Immature natural killer cell (primary cell): Measurements from ENCODE around the gene ATP6V0E1. TPM values are rescaled to one million over a fixed set of nuclear protein-coding genes. Genes with fewer than 3 reads are reported as not detected.

Experiments used
- DNase-seq, 3 donors: peaks; one replicate each; pipeline ENCODE4 v3.0.0; 2022; ENCODE audit warnings: mixed read lengths in 1 of 3
- H3K27ac Mint-ChIP-seq, 6 donors: one replicate each; pipeline ENCODE4 v1.8.0; 2020; ENCODE audit warnings: mixed read lengths in 6 of 6, mild to moderate bottlenecking in 5 of 6, inconsistent platforms in 4 of 6, moderate library complexity in 3 of 6
- H3K27me3 Mint-ChIP-seq, 3 donors: one replicate each; pipeline ENCODE4 v1.8.0; 2020 to 2021; ENCODE audit warnings: low read depth in 3 of 3, mild to moderate bottlenecking in 3 of 3, mixed read lengths in 3 of 3, moderate library complexity in 3 of 3, inconsistent platforms in 1 of 3
- H3K36me3 Mint-ChIP-seq, 3 donors: one replicate each; pipeline ENCODE4 v1.8.0; 2020; ENCODE audit warnings: mixed read lengths in 3 of 3, inconsistent platforms in 2 of 3, mild to moderate bottlenecking in 2 of 3
- H3K4me1 Mint-ChIP-seq, 2 donors: one replicate each; pipeline ENCODE4 v1.8.0; 2020; ENCODE audit warnings: inconsistent platforms in 2 of 2, mild to moderate bottlenecking in 2 of 2, mixed read lengths in 2 of 2, moderate library complexity in 1 of 2
- H3K4me3 Mint-ChIP-seq, 5 donors: one replicate each; pipeline ENCODE4 v1.8.0; 2020; ENCODE audit warnings: mild to moderate bottlenecking in 5 of 5, mixed read lengths in 5 of 5, inconsistent platforms in 3 of 5, moderate library complexity in 3 of 5
- H3K9me3 Mint-ChIP-seq, 6 donors: one replicate each; pipeline ENCODE4 v1.8.0; 2020; ENCODE audit warnings: mild to moderate bottlenecking in 6 of 6, mixed read lengths in 6 of 6, inconsistent platforms in 4 of 6, moderate library complexity in 3 of 6
- polyA plus RNA-seq, 3 donors: library from polyadenylated mRNA; unstranded; fragments of 300-500 nt; fragmentation: Illumina TruSeq; gene quantifications; one replicate each; pipeline ENCODE4 v1.2.3, GENCODE V29; 2021

ATP6V0E1 gene
- polyA plus RNA-seq, result 100 to 1,000 TPM; 474 to 487 (median 485) TPM

- Mint-ChIP-seq H3K4me1 (peaks cover 33 to 47% of the 10 kb centered on the region in 2 donors), H3K36me3 (no peaks in the 10 kb centered on the region), H3K27ac (peak within 1 kb of the TSS; percentile 91 to 99 (median 98)), H3K9me3 (no peaks in the 10 kb centered on the region), H3K4me3 (peak within 1 kb of the TSS; percentile 98 to 99 (median 99)), H3K27me3 (peaks cover 2 to 6% (median 2%) of the 10 kb centered on the region in 3 donors)
- peak; percentile 94 for DNase-seq
These were observed at the start of gene ATP6V0E1 for GRCh38 chr5:172983542-172984243. Gene ATP6V0E1, plus strand, starts transcription at chr5:172983771. Its CDS starts 90 bp downstream, at chr5:172983861.

GRCh38 chr5:172935096-172935495 lies 48.5 kb upstream of the ATP6V0E1 start:
- Mint-ChIP-seq H3K4me3 (no peak overlapping the region), H3K27ac (no peak overlapping the region), H3K4me1 (peaks cover 7 to 9% of the 10 kb centered on the region in 2 donors), H3K27me3 (peaks cover 3 to 9% (median 4%) of the 10 kb centered on the region in 3 donors), H3K9me3 (no peaks in the 10 kb centered on the region), H3K36me3 (peaks cover 5 to 33% (median 20%) of the 10 kb centered on the region in 3 donors)
- DNase-seq, result no peak

- peaks cover 7 to 9% of the 10 kb centered on the region in 2 donors for H3K4me1 Mint-ChIP-seq
- no peak overlapping the region for H3K27ac Mint-ChIP-seq
- peaks cover 5 to 35% (median 20%) of the 10 kb centered on the region in 3 donors for H3K36me3 Mint-ChIP-seq
- H3K4me3 Mint-ChIP-seq, result no peak overlapping the region
- peaks cover 3 to 9% (median 4%) of the 10 kb centered on the region in 3 donors for H3K27me3 Mint-ChIP-seq
- H3K9me3 Mint-ChIP-seq, result no peaks in the 10 kb centered on the region
- no peak for DNase-seq
These were observed 47.2 kb upstream of the ATP6V0E1 start for GRCh38 chr5:172936401-172936800.

GRCh38 chr5:172939071-172939470 lies 44.5 kb upstream of the ATP6V0E1 start:
- H3K36me3 Mint-ChIP-seq, result peaks cover 5 to 24% (median 14%) of the 10 kb centered on the region in 3 donors
- no peak overlapping the region for H3K4me3 Mint-ChIP-seq
- H3K9me3 Mint-ChIP-seq, result no peaks in the 10 kb centered on the region
- no peaks in the 10 kb centered on the region for H3K4me1 Mint-ChIP-seq
- peaks cover 2 to 4% (median 3%) of the 10 kb centered on the region in 3 donors for H3K27me3 Mint-ChIP-seq
- H3K27ac Mint-ChIP-seq, result no peak overlapping the region
- peak in 1 of 3 donors; percentile 10 for DNase-seq

- Mint-ChIP-seq H3K27me3 (peaks cover 2 to 4% (median 3%) of the 10 kb centered on the region in 3 donors), H3K9me3 (no peaks in the 10 kb centered on the region), H3K27ac (no peak overlapping the region), H3K4me1 (no peaks in the 10 kb centered on the region), H3K36me3 (peaks cover 5 to 24% (median 14%) of the 10 kb centered on the region in 3 donors), H3K4me3 (no peak overlapping the region)
- no peak for DNase-seq
These were observed 43.8 kb upstream of the ATP6V0E1 start for GRCh38 chr5:172939611-172940267.

GRCh38 chr5:172940268-172941066 lies 43.1 kb upstream of the ATP6V0E1 start:
- no peaks in the 10 kb centered on the region for H3K9me3 Mint-ChIP-seq
- H3K27me3 Mint-ChIP-seq, result peaks cover 2 to 4% (median 3%) of the 10 kb centered on the region in 3 donors
- DNase-seq, result no peak
- H3K4me3 Mint-ChIP-seq, result no peak overlapping the region
- H3K27ac Mint-ChIP-seq, result no peak overlapping the region
- peaks cover 5 to 28% (median 13%) of the 10 kb centered on the region in 3 donors for H3K36me3 Mint-ChIP-seq
- H3K4me1 Mint-ChIP-seq, result no peaks in the 10 kb centered on the region

- H3K4me1 Mint-ChIP-seq, result no peaks in the 10 kb centered on the region
- DNase-seq, result no peak
- H3K36me3 Mint-ChIP-seq, result peaks cover 6 to 22% (median 7%) of the 10 kb centered on the region in 3 donors
- H3K9me3 Mint-ChIP-seq, result no peaks in the 10 kb centered on the region
- peak overlapping the region in 1 of 6 donors; percentile 66 for H3K27ac Mint-ChIP-seq
- H3K27me3 Mint-ChIP-seq, result peaks cover 0 to 3% (median 2%) of the 10 kb centered on the region in 3 donors
- no peak overlapping the region for H3K4me3 Mint-ChIP-seq
These were observed 42.5 kb upstream of the ATP6V0E1 start for GRCh38 chr5:172941067-172941516.

- DNase-seq, result no peak
- peaks cover 0 to 2% (median 0%) of the 10 kb centered on the region in 3 donors for H3K27me3 Mint-ChIP-seq
- no peak overlapping the region for H3K4me3 Mint-ChIP-seq
- no peak overlapping the region for H3K27ac Mint-ChIP-seq
- peaks cover 0 to 21% (median 4%) of the 10 kb centered on the region in 3 donors for H3K36me3 Mint-ChIP-seq
- no peaks in the 10 kb centered on the region for H3K9me3 Mint-ChIP-seq
- H3K4me1 Mint-ChIP-seq, result no peaks in the 10 kb centered on the region
These were observed 41.0 kb upstream of the ATP6V0E1 start for GRCh38 chr5:172942556-172942955.

- H3K27me3 Mint-ChIP-seq, result peaks cover 0 to 6% (median 4%) of the 10 kb centered on the region in 3 donors
- peaks cover 0 to 20% (median 4%) of the 10 kb centered on the region in 3 donors for H3K36me3 Mint-ChIP-seq
- H3K9me3 Mint-ChIP-seq, result no peaks in the 10 kb centered on the region
- no peak overlapping the region for H3K4me3 Mint-ChIP-seq
- no peaks in the 10 kb centered on the region for H3K4me1 Mint-ChIP-seq
- no peak overlapping the region for H3K27ac Mint-ChIP-seq
- no peak for DNase-seq
These were observed 40.2 kb upstream of the ATP6V0E1 start for GRCh38 chr5:172943283-172943841.

GRCh38 chr5:172943906-172944305 lies 39.7 kb upstream of the ATP6V0E1 start:
- H3K9me3 Mint-ChIP-seq, result no peaks in the 10 kb centered on the region
- H3K4me1 Mint-ChIP-seq, result no peaks in the 10 kb centered on the region
- H3K27me3 Mint-ChIP-seq, result peaks cover 0 to 6% (median 4%) of the 10 kb centered on the region in 3 donors
- DNase-seq, result no peak
- H3K36me3 Mint-ChIP-seq, result peaks cover 0 to 21% (median 4%) of the 10 kb centered on the region in 3 donors
- no peak overlapping the region for H3K27ac Mint-ChIP-seq
- no peak overlapping the region for H3K4me3 Mint-ChIP-seq

GRCh38 chr5:172944741-172945140 lies 38.8 kb upstream of the ATP6V0E1 start:
- H3K36me3 Mint-ChIP-seq, result peaks cover 0 to 25% (median 4%) of the 10 kb centered on the region in 3 donors
- no peaks in the 10 kb centered on the region for H3K4me1 Mint-ChIP-seq
- no peaks in the 10 kb centered on the region for H3K9me3 Mint-ChIP-seq
- DNase-seq, result no peak
- H3K4me3 Mint-ChIP-seq, result no peak overlapping the region
- H3K27me3 Mint-ChIP-seq, result peaks cover 0 to 4% (median 3%) of the 10 kb centered on the region in 3 donors
- no peak overlapping the region for H3K27ac Mint-ChIP-seq

- Mint-ChIP-seq H3K4me3 (no peak overlapping the region), H3K36me3 (peaks cover 0 to 25% (median 4%) of the 10 kb centered on the region in 3 donors), H3K9me3 (no peaks in the 10 kb centered on the region), H3K4me1 (no peaks in the 10 kb centered on the region), H3K27ac (no peak overlapping the region), H3K27me3 (peaks cover 0 to 4% (median 3%) of the 10 kb centered on the region in 3 donors)
- DNase-seq, result no peak
These were observed 38.4 kb upstream of the ATP6V0E1 start for GRCh38 chr5:172945151-172945550.

- no peaks in the 10 kb centered on the region for H3K9me3 Mint-ChIP-seq
- H3K4me1 Mint-ChIP-seq, result no peaks in the 10 kb centered on the region
- peaks cover under 1 to 32% (median 4%) of the 10 kb centered on the region in 3 donors for H3K36me3 Mint-ChIP-seq
- H3K4me3 Mint-ChIP-seq, result no peak overlapping the region
- no peak for DNase-seq
- no peak overlapping the region for H3K27ac Mint-ChIP-seq
- H3K27me3 Mint-ChIP-seq, result peaks cover 0 to 4% (median 3%) of the 10 kb centered on the region in 3 donors
These were observed 37.4 kb upstream of the ATP6V0E1 start for GRCh38 chr5:172946146-172946545.
